Coronary artery (tissue), 2 donors: ENCODE results near the gene PRIM2.
A peak's percentile ranks its signal among the peaks of the same experiment; 100 is the strongest.
"Not testable (repeated sequence)": the region's sequence is repeated elsewhere in the genome, so short reads cannot be mapped to it uniquely, and the experiment has no call there.

Source experiments
- DNase-seq: peaks from one replicate; pipeline ENCODE4 v3.0.0-alpha.2; 2017; ENCODE audit warnings: low spot score
- H3K27ac ChIP-seq, 2 donors: fragments of 200-600 bp; sonication (generic); one replicate each; pipeline ENCODE4 v1.5.1; 2016 to 2019
- H3K4me3 ChIP-seq: fragments of 200-600 bp; sonication (generic); 2 replicates; pipeline ENCODE4 v1.5.1; 2016; ENCODE audit warnings: mild to moderate bottlenecking, moderate library complexity
- CTCF ChIP-seq: fragments of 200-600 bp; sonication (generic); IDR thresholded peaks from one replicate; pipeline ENCODE4 v1.5.1; 2019; ENCODE audit warnings: antibody characterized with exemption

The PRIM2 gene

GRCh38 chr6:57317060-57317943 is at the start of gene PRIM2:
PRIM2 (plus strand) TSS chr6:57317630; CDS start chr6:57318446, 816 bp downstream.
- Histone ChIP-seq H3K27ac (peak within 1 kb of the TSS; percentile 22 to 71), H3K4me3 (peak within 1 kb of the TSS; percentile 83)
- no peak for TF ChIP-seq CTCF
- peak; percentile 91 for DNase-seq

GRCh38 chr6:57268294-57268640 is 49.2 kb upstream of the PRIM2 start:
- Histone ChIP-seq H3K27ac (peak overlapping the region in 1 of 2 donors; percentile 81), H3K4me3 (no peak overlapping the region)
- DNase-seq: no peak
- no peak for TF ChIP-seq CTCF

- not testable (repeated sequence) for H3K4me3 ChIP-seq, DNase-seq, H3K27ac ChIP-seq
Observed at GRCh38 chr6:57274113-57274824, 43.2 kb upstream of the PRIM2 start.

- no peak overlapping the region for H3K27ac ChIP-seq
- no peak for DNase-seq
- H3K4me3 ChIP-seq: no peak overlapping the region
- no peak for TF ChIP-seq CTCF
Observed at GRCh38 chr6:57275384-57275783, 42.0 kb upstream of the PRIM2 start.

- no peak for TF ChIP-seq CTCF
- H3K27ac ChIP-seq: no peak overlapping the region
- no peak overlapping the region for H3K4me3 ChIP-seq
- no peak for DNase-seq
Observed at GRCh38 chr6:57276946-57277345, 40.5 kb upstream of the PRIM2 start.

- TF ChIP-seq CTCF: no peak
- no peak overlapping the region for H3K4me3 ChIP-seq
- DNase-seq: no peak
- no peak overlapping the region for H3K27ac ChIP-seq
Observed at GRCh38 chr6:57278570-57278969, 38.9 kb upstream of the PRIM2 start.

- H3K27ac ChIP-seq: no peak overlapping the region
- DNase-seq: no peak
- no peak overlapping the region for H3K4me3 ChIP-seq
- TF ChIP-seq CTCF: no peak
Observed at GRCh38 chr6:57279013-57279412, 38.4 kb upstream of the PRIM2 start.
